ENCODE data around the gene ATP6V1D. TPM values are rescaled to one million over a fixed set of nuclear protein-coding genes. Genes with fewer than 3 reads are reported as not detected.

Gene ATP6V1D
- total and polyA plus RNA-seq, 9 of the 15 experiments (the other 6 are each of a cell fraction or from before 2014, with no cell fraction given), result 35.5 to 91.0 (median 50.0) TPM

DNA sequence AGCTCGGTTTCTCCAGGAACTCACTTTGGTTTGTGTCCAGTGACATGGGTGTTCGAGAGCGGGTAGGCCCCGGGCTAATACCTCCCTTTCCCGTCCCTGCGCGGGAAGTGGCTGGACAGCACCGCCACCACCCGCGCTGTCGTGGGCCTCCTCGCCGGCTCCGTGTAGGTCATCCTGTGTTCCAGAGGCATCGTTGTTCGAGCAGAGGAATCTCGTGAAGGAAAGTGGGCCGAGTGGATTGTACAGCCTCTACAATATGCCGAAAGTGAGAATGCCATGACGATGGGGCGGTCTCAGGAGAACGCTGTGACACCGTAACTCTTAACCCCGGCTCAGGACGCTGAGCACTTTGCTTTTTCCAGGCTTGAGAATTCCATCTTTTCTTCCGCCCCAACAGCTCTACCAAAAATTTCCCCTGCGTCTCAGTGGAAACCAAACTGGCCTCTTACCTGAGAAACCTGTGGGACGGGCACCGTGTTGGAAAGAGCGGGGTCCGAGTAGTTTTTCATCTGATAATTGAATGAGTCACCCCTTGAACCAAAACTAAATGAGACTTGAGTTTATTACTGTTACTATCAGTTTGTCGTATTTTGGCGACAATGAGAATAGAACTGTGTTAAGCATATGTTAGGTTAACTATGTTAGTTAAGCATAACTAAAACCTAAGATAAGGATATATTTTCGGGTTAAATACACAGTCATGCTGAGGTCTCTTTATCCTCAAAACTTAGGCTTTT, 1.0 kb upstream of the ATP6V1D start (continued):
- TF ChIP-seq, protein P1, sequence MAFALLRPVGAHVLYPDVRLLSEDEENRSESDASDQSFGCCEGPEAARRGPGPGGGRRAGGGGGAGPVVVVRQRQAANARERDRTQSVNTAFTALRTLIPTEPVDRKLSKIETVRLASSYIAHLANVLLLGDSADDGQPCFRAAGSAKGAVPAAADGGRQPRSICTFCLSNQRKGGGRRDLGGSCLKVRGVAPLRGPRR (CRISPR knock-in tag; IDR thresholded peaks at IDR 0.05), result no peak
- TF ChIP-seq CBX8 (IDR thresholded peaks at IDR 0.05; ENCODE audit: borderline replicate concordance, extremely low read depth, low read depth, low read length, poor library complexity, severe bottlenecking), result no peak
- peak; percentile 83; the same call in 1 of the 2 replicates for TF ChIP-seq PHF8 (IDR thresholded peaks at IDR 0.05; ENCODE audit: borderline replicate concordance, low read length)
- TF ChIP-seq ELF2 (CRISPR knock-in tag; IDR thresholded peaks at IDR 0.05), result 0 out of 2 replicates have a peak, but pooled peaks have one; percentile 21
- TF ChIP-seq, protein P2, sequence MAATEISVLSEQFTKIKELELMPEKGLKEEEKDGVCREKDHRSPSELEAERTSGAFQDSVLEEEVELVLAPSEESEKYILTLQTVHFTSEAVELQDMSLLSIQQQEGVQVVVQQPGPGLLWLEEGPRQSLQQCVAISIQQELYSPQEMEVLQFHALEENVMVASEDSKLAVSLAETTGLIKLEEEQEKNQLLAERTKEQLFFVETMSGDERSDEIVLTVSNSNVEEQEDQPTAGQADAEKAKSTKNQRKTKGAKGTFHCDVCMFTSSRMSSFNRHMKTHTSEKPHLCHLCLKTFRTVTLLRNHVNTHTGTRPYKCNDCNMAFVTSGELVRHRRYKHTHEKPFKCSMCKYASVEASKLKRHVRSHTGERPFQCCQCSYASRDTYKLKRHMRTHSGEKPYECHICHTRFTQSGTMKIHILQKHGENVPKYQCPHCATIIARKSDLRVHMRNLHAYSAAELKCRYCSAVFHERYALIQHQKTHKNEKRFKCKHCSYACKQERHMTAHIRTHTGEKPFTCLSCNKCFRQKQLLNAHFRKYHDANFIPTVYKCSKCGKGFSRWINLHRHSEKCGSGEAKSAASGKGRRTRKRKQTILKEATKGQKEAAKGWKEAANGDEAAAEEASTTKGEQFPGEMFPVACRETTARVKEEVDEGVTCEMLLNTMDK (IDR thresholded peaks at IDR 0.05; ENCODE audit: borderline replicate concordance, insufficient read depth, low read depth, low read length, poor library complexity, severe bottlenecking), result no peak
- no peak for TF ChIP-seq NCOA4 (IDR thresholded peaks at IDR 0.05; ENCODE audit: partially characterized antibody)
- TF ChIP-seq, protein P3, sequence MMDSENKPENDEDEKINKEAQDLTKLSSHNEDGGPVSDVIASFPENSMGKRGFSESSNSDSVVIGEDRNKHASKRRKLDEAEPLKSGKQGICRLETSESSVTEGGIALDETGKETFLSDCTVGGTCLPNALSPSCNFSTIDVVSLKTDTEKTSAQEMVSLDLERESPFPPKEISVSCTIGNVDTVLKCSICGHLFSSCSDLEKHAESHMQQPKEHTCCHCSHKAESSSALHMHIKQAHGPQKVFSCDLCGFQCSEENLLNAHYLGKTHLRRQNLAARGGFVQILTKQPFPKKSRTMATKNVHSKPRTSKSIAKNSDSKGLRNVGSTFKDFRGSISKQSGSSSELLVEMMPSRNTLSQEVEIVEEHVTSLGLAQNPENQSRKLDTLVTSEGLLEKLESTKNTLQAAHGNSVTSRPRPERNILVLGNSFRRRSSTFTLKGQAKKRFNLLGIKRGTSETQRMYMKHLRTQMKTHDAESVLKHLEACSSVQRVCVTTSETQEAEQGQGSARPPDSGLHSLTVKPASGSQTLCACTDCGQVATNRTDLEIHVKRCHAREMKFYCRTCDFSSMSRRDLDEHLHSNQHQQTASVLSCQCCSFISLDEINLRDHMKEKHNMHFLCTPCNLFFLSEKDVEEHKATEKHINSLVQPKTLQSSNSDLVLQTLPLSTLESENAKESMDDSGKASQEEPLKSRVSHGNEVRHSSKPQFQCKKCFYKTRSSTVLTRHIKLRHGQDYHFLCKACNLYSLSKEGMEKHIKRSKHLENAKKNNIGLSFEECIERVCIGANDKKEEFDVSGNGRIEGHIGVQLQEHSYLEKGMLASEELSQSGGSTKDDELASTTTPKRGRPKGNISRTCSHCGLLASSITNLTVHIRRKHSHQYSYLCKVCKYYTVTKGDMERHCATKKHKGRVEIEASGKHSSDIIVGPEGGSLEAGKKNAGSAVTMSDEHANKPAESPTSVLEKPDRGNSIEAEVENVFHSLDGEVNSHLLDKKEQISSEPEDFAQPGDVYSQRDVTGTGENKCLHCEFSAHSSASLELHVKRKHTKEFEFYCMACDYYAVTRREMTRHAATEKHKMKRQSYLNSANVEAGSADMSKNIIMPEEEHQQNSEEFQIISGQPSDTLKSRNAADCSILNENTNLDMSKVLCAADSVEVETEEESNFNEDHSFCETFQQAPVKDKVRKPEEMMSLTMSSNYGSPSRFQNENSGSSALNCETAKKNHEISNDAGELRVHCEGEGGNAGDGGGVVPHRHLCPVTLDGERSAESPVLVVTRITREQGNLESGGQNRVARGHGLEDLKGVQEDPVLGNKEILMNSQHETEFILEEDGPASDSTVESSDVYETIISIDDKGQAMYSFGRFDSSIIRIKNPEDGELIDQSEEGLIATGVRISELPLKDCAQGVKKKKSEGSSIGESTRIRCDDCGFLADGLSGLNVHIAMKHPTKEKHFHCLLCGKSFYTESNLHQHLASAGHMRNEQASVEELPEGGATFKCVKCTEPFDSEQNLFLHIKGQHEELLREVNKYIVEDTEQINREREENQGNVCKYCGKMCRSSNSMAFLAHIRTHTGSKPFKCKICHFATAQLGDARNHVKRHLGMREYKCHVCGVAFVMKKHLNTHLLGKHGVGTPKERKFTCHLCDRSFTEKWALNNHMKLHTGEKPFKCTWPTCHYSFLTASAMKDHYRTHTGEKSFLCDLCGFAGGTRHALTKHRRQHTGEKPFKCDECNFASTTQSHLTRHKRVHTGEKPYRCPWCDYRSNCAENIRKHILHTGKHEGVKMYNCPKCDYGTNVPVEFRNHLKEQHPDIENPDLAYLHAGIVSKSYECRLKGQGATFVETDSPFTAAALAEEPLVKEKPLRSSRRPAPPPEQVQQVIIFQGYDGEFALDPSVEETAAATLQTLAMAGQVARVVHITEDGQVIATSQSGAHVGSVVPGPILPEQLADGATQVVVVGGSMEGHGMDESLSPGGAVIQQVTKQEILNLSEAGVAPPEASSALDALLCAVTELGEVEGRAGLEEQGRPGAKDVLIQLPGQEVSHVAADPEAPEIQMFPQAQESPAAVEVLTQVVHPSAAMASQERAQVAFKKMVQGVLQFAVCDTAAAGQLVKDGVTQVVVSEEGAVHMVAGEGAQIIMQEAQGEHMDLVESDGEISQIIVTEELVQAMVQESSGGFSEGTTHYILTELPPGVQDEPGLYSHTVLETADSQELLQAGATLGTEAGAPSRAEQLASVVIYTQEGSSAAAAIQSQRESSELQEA (IDR thresholded peaks at IDR 0.05; ENCODE audit: low read depth), result no peak
- TF ChIP-seq XRCC3 (IDR thresholded peaks at IDR 0.05), result no peak
- no peak for TF ChIP-seq BHLHE40 (IDR thresholded peaks at IDR 0.05; ENCODE audit: low read length)
- TF ChIP-seq MAZ (CRISPR knock-in tag; conservative IDR thresholded peaks at IDR 0.05 in 1 of 2, IDR thresholded peaks at IDR 0.05 in 1 of 2), result 0 out of 4 replicates have a peak, but pooled peaks of 1 of the 2 experiments have one; percentile 8
- peak; percentile 72 for TF ChIP-seq SAP30 (IDR thresholded peaks at IDR 0.05; ENCODE audit: borderline replicate concordance, insufficient read depth, low read depth, low read length, poor library complexity, severe bottlenecking)
- TF ChIP-seq MLLT1 (IDR thresholded peaks at IDR 0.05), result 0 out of 4 replicates have a peak, but pooled peaks of 1 of the 2 experiments have one; percentile 32

Measured in K562 (cell line).